Amygdala (tissue), 56 donors: ENCODE data around the gene SKOR2.

Experiments
- DNase-seq, 56 donors: peaks; one replicate each; lab custom pipeline; 2025; lab: John Stamatoyannopoulos, UW

The SKOR2 gene, protein sequence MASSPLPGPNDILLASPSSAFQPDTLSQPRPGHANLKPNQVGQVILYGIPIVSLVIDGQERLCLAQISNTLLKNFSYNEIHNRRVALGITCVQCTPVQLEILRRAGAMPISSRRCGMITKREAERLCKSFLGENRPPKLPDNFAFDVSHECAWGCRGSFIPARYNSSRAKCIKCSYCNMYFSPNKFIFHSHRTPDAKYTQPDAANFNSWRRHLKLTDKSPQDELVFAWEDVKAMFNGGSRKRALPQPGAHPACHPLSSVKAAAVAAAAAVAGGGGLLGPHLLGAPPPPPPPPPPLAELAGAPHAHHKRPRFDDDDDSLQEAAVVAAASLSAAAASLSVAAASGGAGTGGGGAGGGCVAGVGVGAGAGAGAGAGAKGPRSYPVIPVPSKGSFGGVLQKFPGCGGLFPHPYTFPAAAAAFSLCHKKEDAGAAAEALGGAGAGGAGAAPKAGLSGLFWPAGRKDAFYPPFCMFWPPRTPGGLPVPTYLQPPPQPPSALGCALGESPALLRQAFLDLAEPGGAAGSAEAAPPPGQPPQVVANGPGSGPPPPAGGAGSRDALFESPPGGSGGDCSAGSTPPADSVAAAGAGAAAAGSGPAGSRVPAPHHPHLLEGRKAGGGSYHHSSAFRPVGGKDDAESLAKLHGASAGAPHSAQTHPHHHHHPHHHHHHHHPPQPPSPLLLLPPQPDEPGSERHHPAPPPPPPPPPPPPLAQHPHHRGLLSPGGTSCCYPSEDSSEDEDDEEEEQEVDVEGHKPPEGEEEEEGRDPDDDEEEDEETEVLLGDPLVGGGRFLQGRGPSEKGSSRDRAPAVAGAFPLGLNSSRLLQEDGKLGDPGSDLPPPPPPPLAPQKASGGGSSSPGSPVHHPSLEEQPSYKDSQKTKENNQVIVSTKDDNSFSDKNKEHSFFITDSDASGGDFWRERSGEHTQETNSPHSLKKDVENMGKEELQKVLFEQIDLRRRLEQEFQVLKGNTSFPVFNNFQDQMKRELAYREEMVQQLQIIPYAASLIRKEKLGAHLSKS

DNA sequence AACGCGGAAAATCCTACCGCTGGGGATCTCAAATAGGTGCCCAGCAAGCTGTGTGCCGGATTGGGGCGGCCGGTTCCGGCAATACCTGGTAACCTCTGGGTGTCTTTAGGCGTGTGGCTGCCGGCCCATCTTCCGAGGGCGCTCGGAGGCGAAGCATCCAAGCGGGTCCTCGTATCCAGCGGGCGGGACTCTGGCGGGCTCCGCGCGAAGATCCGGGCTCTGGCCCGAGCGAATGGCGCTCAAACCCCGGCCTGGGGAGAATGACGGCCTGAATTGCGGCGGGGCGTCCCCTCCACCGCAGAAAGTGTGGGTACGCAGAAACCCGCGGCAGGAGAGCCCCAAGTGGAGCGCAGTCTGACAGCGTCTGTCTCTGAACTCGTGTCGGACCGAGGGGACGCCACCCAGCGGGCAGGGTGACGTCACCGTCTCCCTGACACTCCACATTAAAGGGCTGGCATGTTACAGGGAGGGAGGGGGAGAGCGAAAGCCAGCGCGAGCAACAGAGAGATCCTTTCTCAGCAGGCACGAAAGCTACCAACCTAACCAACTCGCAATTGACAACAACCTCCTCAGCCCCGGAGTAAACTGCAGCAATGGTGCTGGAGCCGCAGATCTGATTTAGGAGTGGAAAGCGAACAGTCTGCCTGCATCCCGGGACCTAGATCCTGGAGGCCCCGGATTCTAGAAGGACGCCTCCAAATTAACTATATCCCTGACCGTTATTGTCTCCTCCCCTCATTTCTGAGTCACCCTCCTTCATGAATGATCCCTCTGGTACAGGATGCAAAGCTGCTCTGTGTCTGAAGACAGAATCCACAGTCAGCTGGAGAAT, at the start of gene SKOR2:
SKOR2 (minus strand) TSS at position 372 of the 832 bp plus-strand sequence. CDS start 2,477 bp downstream, outside the sequence.
- no peak for DNase-seq

DNA sequence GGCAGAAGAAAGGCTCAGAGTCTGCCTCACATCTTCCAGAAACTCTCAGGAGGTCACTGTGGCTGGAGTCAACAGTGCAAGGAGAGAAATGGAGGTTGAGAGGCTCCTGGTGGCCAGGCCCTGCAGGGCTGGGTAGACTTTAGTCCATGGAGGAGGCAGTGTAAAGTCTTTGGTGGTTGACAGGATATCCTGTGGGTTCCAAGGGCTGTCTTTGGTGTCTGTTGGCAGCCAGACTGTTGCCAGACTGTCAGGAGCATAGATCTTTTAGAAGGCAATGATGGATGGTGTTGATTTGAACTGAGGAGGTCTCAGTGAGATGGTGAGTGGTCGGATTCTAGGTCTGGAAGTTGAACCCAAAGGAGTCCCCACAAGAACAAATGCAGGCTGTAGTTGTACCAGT, 45.0 kb upstream of the SKOR2 start:
- DNase-seq: no peak

DNA sequence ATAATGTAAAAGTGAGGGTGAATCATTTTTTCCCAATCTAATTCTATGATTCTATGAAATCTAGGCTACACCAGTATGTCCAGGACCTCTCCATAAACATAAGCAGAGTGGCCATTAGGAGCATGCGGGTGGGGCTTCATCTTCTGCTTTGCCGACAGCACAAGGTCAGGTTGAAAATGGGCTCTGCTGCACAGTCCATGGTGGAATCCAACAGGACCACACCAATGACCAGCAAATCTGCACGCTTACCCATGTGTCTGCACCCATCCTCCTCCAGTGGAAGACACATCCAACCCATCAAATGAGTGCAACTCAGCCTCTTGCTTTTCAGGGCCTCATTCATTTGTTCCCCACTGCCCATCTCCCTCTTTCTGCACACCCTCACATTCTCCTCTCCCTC, 43.3 kb upstream of the SKOR2 start:
- DNase-seq: no peak

DNA sequence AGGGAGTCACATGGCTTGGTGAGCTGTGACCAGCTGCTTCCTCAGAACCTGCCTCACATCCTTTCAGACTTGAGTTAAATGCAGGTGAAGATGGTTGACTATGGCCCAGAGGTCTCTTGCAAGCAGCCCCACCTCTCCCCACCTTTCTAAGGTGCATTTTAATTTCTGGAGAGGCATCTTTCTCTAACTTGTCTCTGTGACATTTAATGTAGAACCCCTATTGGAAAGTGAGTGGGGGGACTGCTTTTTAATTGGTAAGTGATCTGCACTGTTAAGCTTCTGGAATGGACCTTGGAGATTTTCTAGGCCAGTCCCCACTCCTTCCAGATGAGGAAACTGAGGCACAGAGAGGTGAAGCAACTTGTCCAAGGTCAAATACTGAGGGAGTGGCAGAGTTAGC, 37.3 kb upstream of the SKOR2 start:
- no peak for DNase-seq

DNA sequence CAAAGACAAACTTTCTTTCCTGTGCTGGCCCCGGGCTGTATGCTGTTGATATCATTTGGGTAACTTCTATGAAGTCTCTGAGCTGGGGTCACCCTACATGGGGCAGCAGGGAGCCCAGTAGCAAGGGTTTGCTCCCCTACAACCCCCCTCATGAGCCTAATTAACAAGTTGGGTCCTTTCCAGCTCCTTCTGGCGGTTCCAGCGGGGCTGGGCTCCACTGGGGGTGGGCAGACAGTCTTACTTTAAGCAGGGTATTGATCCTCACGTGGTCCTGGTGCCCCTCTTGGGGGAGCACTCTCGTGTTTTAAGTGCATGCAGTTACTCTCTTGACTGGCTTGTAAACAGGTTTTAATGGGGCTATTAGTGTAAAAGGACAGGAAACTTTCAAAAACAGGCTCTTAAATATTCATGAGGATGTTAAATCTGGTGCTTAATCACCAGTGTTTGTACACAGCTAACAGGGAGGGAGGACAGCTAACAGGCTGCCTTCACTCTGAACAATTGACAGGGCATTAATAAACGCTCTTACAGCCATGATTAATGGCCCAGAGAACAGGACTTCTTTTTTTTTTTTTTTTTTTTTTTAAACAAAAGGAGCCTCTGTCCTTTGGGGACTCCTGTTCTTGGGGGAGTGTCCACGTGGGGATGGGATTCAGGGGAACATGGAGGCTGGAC, 36.6 kb upstream of the SKOR2 start:
- DNase-seq: no peak

DNA sequence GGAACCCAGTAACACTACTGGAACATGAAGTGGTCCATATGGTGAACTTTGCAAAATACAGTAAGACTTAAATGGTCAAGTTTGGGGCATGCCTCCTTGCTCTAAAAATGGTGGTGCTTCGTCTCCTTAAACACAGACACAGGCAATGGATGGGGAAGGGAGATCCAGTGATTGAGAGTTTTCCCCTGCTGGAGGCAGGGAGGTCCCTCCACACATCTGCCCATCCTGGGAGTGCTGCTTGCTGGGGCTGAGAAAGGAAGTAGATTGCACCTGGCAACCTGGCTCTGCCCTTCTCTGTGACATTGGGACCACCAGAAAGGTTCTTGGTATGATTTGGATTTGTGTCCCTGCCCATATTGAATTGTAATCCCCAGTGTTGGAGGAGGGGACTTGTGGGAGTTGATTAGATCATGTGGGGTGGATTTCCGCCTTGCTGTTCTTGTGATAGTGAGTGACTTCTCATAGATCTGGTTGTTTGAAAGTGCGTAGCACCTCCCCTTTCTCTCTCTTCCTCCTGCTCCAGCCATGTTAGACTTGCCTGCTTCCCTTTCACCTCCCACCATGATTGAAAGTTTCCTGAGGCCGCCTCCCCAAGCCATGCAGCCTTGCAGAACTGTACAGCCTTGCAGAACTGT, 35.4 kb upstream of the SKOR2 start:
- no peak for DNase-seq

DNA sequence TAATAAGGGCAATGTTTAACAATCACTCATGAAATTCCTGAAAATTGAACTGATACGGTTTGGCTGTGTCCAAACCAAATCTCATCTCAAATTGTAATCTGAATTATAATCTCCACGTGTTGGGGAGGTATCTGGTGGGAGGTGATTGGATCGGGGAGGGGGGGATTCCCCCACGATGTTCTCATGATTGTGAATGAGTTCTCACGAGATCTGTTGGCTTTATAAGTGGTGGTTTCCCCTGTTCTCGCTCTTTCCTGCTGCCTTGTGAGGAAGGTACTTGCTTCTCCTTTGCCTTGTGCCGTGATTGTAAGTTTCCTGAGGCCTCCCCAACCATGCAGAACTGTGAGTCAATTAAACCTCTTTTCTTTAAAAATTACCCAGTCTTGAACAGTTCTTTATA, 34.0 kb upstream of the SKOR2 start:
- no peak for DNase-seq

DNA sequence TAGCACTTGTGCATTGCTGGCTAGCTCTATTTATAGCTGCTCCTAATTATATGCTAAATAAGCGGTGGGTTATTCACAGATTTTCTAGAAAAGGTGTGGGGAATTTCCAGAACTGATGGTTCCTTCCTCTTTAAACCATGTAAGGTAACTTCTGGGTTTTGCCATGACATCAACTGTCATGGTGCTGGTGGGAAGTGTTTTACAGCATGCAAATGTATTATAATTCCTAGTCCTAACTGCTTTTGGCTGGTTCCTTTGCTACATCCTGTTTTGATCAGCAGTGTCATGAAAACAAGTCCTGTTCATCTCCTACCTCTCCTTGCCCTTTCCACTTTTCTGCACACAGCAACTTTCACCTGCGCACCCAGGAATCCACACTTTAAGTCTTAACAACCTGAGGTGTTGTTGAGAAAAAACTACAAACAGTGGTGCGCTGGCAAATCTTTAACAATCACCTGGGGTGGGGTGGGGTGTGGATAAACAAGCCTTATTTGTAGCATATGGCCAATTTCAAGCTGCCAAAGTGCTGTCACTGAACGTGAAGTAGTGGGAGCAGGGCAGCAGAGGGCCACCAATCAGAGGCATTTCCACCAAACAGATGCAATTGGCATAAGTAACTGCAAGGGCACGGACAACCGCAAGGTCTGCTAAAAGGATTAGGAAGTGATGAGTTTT, 33.4 kb upstream of the SKOR2 start:
- DNase-seq: no peak

DNA sequence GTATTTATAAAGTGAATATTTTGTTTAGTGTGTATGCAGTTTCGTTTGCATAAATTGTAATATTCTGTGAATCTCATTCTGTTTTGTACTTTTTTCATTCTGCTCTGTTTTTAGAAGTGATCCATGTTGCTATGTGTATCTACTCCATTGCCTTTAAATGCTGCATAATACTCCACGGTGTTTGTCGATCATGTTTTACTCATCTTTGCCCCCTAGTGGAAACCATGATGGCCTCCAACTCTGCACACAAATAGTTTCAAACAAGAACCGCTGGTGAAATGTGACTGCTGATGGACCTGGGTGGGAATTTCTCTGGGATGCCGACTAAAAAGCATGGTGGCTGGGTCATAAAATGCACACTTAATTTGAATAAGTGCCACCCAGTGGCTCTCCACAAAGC, 32.0 kb upstream of the SKOR2 start:
- DNase-seq: no peak

DNA sequence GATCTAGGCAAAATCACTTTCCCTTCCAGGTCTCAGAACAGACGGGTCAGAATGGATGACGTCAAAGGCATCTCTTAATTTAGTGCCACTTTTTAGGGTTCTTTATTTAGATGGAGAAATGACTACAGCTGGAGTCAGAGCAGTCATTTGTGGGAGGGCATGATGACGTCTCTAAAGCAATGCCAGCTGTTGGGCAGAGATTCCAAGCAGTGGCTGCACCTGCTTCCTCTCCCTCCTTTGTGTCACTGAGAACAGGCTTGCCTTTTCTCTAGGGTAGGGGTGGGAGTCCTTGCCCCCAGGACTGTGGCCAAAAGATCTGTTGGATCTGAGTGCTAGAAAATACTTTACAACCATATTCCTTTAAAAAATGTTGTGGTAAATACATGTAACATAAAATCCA, 28.7 kb upstream of the SKOR2 start:
- no peak for DNase-seq

DNA sequence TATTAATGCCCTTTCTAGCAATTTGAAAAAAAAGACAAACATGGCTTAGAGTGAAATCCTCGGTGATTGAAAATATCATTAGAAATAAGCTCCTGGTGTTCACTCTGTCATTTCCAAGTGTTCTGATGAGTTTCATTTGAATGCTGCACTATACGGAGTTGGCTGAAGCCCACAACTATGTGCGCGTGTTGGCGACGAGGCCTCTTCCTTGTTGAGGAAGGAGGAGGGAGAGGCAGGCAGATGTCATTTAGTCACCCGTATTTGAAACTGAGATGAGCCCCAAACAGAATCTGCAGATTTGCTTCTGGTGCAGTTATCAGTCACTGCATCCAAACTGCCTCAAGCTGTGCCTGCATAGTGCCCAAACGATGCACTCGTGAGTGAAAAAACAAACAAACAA, 23.5 kb upstream of the SKOR2 start:
- DNase-seq: no peak

DNA sequence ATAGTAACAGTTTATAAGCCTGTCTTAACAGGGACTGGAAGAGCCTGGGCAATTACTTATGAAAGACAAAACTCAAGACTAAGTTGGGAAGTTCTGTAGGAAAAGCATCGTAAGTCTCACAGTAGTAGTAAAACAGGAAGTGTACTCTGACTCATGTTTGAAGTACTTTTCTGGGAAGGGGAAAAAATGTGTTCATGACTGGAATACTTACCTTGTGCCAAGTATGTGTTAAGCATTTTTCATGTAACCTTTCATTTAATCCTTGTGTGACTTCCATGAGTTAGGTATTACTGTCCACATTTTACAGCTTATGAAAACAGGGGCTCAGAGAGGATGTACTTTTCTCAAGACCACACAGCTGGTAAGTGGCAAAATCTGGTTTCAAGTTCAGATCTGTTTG, 13.7 kb upstream of the SKOR2 start:
- DNase-seq: no peak

DNA sequence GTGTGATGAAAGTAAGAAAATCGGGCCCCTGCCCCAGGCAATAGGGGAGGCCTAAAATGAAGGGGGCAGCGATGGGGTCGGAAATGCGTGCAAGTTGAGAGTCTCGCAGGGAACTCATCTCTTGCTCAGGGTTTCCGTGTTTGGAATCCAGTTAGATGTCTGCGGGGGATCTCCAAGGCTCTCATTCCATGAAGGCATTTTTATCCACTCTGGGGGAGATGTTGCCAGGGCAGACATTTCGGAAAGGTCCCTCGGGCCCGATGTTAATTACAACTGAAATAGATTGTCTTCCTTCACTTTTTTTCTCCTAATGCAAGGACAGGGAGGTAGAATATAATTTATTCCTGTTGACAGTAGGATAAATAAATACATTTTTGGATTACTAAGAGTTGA, 12.8 kb upstream of the SKOR2 start:
- DNase-seq: no peak

DNA sequence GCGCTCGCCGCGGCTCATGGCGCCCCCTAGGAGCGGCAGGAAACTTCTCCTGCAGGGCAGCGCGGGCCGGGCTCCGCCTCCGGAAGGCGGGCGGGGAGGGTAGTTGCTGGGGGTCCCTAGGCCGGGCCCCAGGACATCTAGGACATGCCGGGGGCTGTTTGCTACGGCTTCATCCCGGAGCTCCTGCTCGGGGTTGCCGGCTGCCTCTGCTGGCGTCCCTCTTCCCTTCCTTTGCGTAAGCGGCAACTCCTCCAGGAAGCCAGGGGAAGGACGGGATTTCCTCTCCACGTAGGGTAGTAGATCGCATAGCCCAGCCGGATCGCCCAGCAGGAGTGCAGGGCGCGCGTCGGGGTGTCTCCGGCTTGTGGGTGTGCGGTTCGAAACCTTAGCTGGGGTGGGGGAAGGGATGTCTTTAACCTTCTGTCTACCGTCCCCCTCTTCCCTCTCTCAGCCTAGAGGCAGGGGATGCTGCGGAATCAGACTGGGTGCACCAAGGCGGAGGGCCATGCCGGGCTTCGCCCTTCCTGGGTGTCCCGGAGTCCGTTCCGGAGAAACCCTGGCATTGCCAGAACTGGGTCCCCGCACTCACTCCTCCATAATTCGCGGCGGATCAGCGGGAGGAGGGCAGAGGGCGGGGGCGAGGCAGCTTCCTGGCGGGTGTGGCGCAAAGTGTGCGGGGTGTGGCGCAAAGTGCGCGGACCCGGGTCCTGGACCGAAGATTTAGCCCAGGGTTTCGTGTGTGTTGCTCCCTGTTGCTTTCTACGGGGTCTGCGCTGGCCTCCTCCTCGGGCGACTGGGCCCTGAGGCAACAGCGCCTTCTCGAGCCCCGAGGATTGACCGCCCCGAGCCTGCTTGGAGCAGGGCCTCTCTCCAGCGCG, 12.2 kb upstream of the SKOR2 start:
- no peak for DNase-seq

DNA sequence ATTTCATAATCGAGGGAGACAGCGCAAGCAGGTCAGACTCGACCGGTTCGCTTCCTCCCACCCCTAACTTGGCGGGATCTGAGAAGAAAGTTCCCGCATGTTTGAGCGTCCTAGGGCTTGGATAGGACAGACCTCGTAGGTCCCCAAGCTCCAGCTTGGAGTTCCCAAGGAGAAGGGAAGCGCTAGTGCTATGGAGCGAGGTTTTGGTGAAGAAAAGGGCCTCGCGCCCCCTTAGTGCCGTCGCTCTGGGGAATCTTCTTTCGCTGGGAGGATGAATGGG, 11.6 kb upstream of the SKOR2 start:
- DNase-seq: no peak

DNA sequence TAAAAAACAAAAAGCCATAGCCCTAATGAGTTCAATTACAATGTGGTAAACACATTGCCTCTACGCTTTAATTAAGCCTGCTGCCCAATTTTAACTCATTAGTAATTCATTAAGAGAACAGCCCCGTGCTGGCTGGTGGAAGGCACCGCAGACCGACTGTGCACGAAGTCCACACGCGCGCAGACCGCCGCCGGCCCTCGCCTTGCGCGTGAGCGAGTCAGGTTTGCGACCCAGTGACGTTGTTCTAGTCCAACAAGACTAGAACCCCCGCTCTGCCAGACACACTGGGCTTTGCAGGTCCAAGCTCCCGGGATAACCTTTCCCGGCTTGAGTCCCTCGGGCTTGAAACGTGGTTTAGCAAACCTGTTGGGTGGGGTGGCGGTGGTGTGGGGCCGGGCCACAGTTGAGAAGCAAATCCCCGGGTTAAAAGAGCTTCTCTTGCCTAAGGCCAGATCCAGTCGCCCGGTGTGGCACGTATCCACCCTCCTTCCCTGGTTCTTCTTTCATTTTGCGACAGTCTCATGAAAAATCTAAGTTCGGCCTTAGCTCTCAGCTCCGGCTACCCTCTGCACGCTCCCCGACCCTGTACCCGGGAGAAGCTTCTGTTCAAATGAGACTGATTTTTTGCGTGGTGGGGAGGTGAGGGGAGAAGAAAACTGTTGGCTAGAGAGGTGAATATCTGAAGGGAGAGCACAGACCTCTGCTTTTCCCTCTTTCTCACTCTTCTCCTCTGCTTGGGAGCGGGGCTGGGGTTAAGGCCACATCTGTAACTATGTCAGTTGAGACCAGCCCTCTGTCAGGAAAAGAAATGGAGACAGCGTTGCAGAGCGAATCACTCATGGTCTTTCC, 11.1 kb upstream of the SKOR2 start:
- no peak for DNase-seq

DNA sequence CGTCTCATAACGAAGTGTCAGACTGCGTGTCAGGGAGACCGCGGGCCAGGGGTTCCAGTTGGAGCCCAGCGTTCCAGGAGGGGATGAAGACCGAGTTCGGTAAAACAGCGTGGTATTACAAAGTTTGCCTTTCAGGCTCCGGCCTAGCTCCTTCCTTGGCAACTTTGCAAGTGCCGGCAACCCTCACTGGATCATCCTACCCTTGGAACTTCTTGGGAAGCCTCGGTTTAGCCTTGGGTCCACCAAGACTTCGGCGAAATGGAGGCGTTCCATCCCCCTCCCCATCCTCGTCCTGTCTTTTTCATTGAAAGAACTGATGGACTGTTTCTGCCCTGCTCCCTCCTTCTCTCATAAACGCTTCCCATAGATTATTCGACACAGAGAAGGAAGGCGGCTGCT, 10.4 kb upstream of the SKOR2 start:
- DNase-seq: no peak
